GM12878 (cell line): ENCODE measurements around the gene P2RY10. TPM values are rescaled to one million over a fixed set of nuclear protein-coding genes. Genes with fewer than 3 reads are reported as not detected.

ENCODE experiments used
- ATF7 ChIP-seq: fragments of 450-650 bp; IDR thresholded peaks from 2 replicates; pipeline ENCODE4 v1.6.1; 2016; ENCODE audit warnings: low read depth, mild to moderate bottlenecking
- BHLHE40 ChIP-seq, 2 experiments: fragments of 450-650 bp in 1 of 2; IDR thresholded peaks; 2 replicates each; pipeline ENCODE4 v1.6.1; 2011 to 2017; ENCODE audit warnings: low read depth in 2 of 2, borderline replicate concordance in 1 of 2, improper control_type of control experiment in 1 of 2, low read length in 1 of 2, mild to moderate bottlenecking in 1 of 2
- CHD1 ChIP-seq: IDR thresholded peaks from 2 replicates; pipeline ENCODE4 v1.6.1; 2012; ENCODE audit warnings: low read depth, low read length, improper control_type of control experiment
- DPF2 ChIP-seq: fragments of 450-650 bp; IDR thresholded peaks from 2 replicates; pipeline ENCODE4 v1.6.1; 2017; ENCODE audit warnings: mild to moderate bottlenecking
- EP300 ChIP-seq, 2 experiments: fragments of 150-350 bp in 1 of 2; IDR thresholded peaks; 2 replicates each; pipeline ENCODE4 v1.6.1; 2011 to 2012; ENCODE audit warnings: low read depth in 2 of 2, low read length in 2 of 2, borderline replicate concordance in 1 of 2, improper control_type of control experiment in 1 of 2, inconsistent platforms in 1 of 2; ENCODE audit not compliant: control insufficient read depth in 1 of 2
- EZH2 ChIP-seq: IDR thresholded peaks from 2 replicates; pipeline ENCODE4 v1.6.1; 2012; ENCODE audit warnings: low read depth, mild to moderate bottlenecking, control low read depth, inconsistent platforms, low read length, borderline replicate concordance; ENCODE audit not compliant: control insufficient read depth
- HDAC2 ChIP-seq: fragments of 200-600 bp; sonication (generic); IDR thresholded peaks from 2 replicates; pipeline ENCODE4 v1.6.1; 2017
- IKZF1 ChIP-seq: fragments of 450-650 bp; conservative IDR thresholded peaks from 2 replicates; pipeline ENCODE4 v1.6.1; 2017; ENCODE audit warnings: antibody characterized with exemption, mild to moderate bottlenecking
- KAT2A ChIP-seq: conservative IDR thresholded peaks from 2 replicates; pipeline ENCODE4 v1.6.1; 2011; ENCODE audit warnings: low read depth, low read length; ENCODE audit not compliant: control insufficient read depth
- LARP7 ChIP-seq: fragments of 450-650 bp; IDR thresholded peaks from 2 replicates; pipeline ENCODE4 v1.6.1; 2017; ENCODE audit warnings: mild to moderate bottlenecking
- MYC ChIP-seq: IDR thresholded peaks from 2 replicates; pipeline ENCODE4 v1.6.1; 2011; ENCODE audit warnings: mild to moderate bottlenecking, low read length, moderate library complexity, inconsistent platforms; ENCODE audit not compliant: insufficient read depth, insufficient replicate concordance, insufficient read length, severe bottlenecking
- NR2C2 ChIP-seq: IDR thresholded peaks from 2 replicates; pipeline ENCODE4 v1.6.1; 2011; ENCODE audit warnings: borderline replicate concordance, low read depth; ENCODE audit not compliant: control insufficient read depth, insufficient read length
- PAX8 ChIP-seq: fragments of 450-650 bp; IDR thresholded peaks from 2 replicates; pipeline ENCODE4 v1.6.1; 2017; ENCODE audit warnings: mild to moderate bottlenecking, moderate library complexity
- POLR2AphosphoS2 ChIP-seq: IDR thresholded peaks from 2 replicates; pipeline ENCODE4 v1.6.1; 2011; ENCODE audit warnings: low read depth, mild to moderate bottlenecking, low read length, improper control_type of control experiment, moderate library complexity
- RUNX3 ChIP-seq: IDR thresholded peaks from 2 replicates; pipeline ENCODE4 v1.6.1; 2012; ENCODE audit warnings: low read length, inconsistent platforms
- STAT1 ChIP-seq: fragments of 450-650 bp; conservative IDR thresholded peaks from 2 replicates; pipeline ENCODE4 v1.6.1; 2014; ENCODE audit warnings: antibody characterized with exemption, mild to moderate bottlenecking
- STAT3 ChIP-seq: IDR thresholded peaks from 2 replicates; pipeline ENCODE4 v1.6.1; 2011; ENCODE audit warnings: low read depth, low read length, improper control_type of control experiment
- SUZ12 ChIP-seq: fragments of 200-600 bp; sonication (generic); IDR thresholded peaks from one replicate; pipeline ENCODE4 v1.6.1; 2018; ENCODE audit warnings: antibody characterized with exemption, mild to moderate bottlenecking; ENCODE audit not compliant: unreplicated experiment
- TARDBP ChIP-seq: IDR thresholded peaks from 2 replicates; pipeline ENCODE4 v1.6.1; 2016; ENCODE audit warnings: borderline replicate concordance
- TCF3 ChIP-seq: IDR thresholded peaks from 2 replicates; pipeline ENCODE4 v1.6.1; 2012; ENCODE audit warnings: low read depth, mild to moderate bottlenecking, low read length, borderline replicate concordance; ENCODE audit not compliant: insufficient read depth
- YY1 ChIP-seq: IDR thresholded peaks from 2 replicates; pipeline ENCODE4 v1.6.1; 2011; ENCODE audit warnings: low read depth, mild to moderate bottlenecking, low read length
- ZNF274 ChIP-seq: IDR thresholded peaks from one replicate; pipeline ENCODE4 v1.8.0; 2011; ENCODE audit not compliant: insufficient read length, insufficient read depth
- ZSCAN29 ChIP-seq: fragments of 450-650 bp; IDR thresholded peaks from 2 replicates; pipeline ENCODE4 v1.6.1; 2017; ENCODE audit warnings: mild to moderate bottlenecking, moderate library complexity
- ZZZ3 ChIP-seq: IDR thresholded peaks from 2 replicates; pipeline ENCODE4 v1.6.1; 2011; ENCODE audit warnings: low read depth; ENCODE audit not compliant: control insufficient read depth, insufficient read length
- polyA plus RNA-seq, 11 experiments: library from polyadenylated mRNA; depleted of rRNA in 4 of 11; unstranded in 6 of 11; stranded (reverse) in 5 of 11; fragments of >200 nt; fragmentation: Nextera tagmentation in 4 of 11; fragmentation: Illumina TruSeq in 1 of 11; extraction: Ambion mirVana in 4 of 11; extraction: Trizol in 1 of 11; gene quantifications; 1 replicate in 1 of 11; 2 replicates in 10 of 11; pipeline versions ENCODE4 v1.2.1 to v1.2.3, GENCODE V29; 2011 to 2016; ENCODE audit warnings: inconsistent platforms in 2 of 11, missing spikeins in 2 of 11, low read depth in 1 of 11
- total RNA-seq, 4 experiments: library from RNA; depleted of rRNA in 3 of 4; stranded (reverse); fragments of >200 nt in 3 of 4; fragmentation: Illumina TruSeq in 1 of 4; extraction: Trizol in 1 of 4; gene quantifications; 2 replicates each; pipeline versions ENCODE4 v1.2.1 to v1.2.3, GENCODE V29; 2013 to 2021
- TF ChIP-seq, protein P1 (sequence below): fragments of 450-650 bp; IDR thresholded peaks from 2 replicates; pipeline ENCODE4 v1.6.1; 2017; ENCODE audit warnings: mild to moderate bottlenecking, low read depth, inconsistent platforms; ENCODE audit not compliant: poor library complexity, severe bottlenecking
- TF ChIP-seq, protein P2 (sequence below): fragments of 450-650 bp; IDR thresholded peaks from 2 replicates; pipeline ENCODE4 v1.6.1; 2017; ENCODE audit warnings: mild to moderate bottlenecking, moderate library complexity

Gene P2RY10
- total and polyA plus RNA-seq, 10 of the 15 experiments (the other 5 are each of a cell fraction or from before 2014, with no cell fraction given): 43.8 to 288 (median 72.1) TPM

DNA sequence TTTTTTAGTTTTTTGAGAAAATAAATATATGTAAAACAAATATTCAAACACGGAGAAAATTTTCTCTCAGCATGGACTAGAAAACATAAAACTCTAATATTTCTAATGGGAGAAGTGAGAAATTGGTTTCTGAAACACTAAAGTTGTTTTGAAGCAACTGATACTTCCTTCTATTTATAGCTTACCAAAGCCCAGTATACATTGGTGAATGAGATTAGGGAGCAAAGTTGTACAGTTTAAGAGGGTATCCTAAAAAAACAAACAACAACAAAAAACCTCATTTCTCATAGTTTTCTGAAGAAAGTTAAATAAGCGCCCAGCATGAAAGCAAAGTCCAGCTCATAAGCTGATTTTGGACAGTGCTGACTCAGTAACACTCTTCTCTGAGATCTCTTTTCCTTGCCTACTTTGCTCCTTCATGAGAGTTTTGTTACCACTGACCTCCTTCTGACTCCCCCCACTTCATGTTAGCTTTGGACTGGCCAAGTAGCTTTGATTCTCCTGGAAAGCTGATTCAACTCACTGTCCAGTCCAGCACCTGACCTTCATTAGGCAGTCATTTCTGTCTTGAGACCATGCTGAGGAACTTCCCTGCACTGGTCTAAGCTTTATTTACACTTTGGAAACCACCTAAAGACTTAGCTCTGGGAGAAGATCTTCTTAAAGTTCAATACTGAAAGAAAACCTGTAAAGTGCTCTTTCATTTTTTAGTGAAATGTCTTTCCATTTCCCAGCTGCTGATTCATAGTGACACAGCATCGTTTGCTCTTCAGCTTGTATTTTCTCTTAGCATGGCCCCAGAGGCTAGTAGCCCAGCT is 21.8 kb upstream of the P2RY10 start (continued):
- TF ChIP-seq ATF7 (no peak), POLR2AphosphoS2 (no peak), EP300 (IDR thresholded peaks at IDR 0.05; ENCODE audit: borderline replicate concordance in 1 of 2, control insufficient read depth in 1 of 2, low read depth in 2 of 2, low read length in 2 of 2) (peak; percentile 68 to 72; a peak in 2 of 4 replicates), STAT1 (no peak), ZNF274 (no peak), KAT2A (no peak), HDAC2 (no peak), TARDBP (no peak), RUNX3 (peak; percentile 68), TCF3 (no peak), CHD1 (no peak), BHLHE40 (IDR thresholded peaks at IDR 0.05; ENCODE audit: borderline replicate concordance in 1 of 2, low read depth in 2 of 2, low read length in 1 of 2) (peak; percentile 67 to 73), PAX8 (no peak), IKZF1 (peak; percentile 65), ZZZ3 (no peak), SUZ12 (no peak), EZH2 (no peak), NR2C2 (no peak), MYC (no peak), DPF2 (peak; percentile 84), STAT3 (no peak), YY1 (peak; percentile 40; the same call in 1 of the 2 replicates), LARP7 (no peak), ZSCAN29 (no peak)
- TF ChIP-seq, protein P1, sequence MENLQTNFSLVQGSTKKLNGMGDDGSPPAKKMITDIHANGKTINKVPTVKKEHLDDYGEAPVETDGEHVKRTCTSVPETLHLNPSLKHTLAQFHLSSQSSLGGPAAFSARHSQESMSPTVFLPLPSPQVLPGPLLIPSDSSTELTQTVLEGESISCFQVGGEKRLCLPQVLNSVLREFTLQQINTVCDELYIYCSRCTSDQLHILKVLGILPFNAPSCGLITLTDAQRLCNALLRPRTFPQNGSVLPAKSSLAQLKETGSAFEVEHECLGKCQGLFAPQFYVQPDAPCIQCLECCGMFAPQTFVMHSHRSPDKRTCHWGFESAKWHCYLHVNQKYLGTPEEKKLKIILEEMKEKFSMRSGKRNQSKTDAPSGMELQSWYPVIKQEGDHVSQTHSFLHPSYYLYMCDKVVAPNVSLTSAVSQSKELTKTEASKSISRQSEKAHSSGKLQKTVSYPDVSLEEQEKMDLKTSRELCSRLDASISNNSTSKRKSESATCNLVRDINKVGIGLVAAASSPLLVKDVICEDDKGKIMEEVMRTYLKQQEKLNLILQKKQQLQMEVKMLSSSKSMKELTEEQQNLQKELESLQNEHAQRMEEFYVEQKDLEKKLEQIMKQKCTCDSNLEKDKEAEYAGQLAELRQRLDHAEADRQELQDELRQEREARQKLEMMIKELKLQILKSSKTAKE: peak; percentile 25
- TF ChIP-seq, protein P2, sequence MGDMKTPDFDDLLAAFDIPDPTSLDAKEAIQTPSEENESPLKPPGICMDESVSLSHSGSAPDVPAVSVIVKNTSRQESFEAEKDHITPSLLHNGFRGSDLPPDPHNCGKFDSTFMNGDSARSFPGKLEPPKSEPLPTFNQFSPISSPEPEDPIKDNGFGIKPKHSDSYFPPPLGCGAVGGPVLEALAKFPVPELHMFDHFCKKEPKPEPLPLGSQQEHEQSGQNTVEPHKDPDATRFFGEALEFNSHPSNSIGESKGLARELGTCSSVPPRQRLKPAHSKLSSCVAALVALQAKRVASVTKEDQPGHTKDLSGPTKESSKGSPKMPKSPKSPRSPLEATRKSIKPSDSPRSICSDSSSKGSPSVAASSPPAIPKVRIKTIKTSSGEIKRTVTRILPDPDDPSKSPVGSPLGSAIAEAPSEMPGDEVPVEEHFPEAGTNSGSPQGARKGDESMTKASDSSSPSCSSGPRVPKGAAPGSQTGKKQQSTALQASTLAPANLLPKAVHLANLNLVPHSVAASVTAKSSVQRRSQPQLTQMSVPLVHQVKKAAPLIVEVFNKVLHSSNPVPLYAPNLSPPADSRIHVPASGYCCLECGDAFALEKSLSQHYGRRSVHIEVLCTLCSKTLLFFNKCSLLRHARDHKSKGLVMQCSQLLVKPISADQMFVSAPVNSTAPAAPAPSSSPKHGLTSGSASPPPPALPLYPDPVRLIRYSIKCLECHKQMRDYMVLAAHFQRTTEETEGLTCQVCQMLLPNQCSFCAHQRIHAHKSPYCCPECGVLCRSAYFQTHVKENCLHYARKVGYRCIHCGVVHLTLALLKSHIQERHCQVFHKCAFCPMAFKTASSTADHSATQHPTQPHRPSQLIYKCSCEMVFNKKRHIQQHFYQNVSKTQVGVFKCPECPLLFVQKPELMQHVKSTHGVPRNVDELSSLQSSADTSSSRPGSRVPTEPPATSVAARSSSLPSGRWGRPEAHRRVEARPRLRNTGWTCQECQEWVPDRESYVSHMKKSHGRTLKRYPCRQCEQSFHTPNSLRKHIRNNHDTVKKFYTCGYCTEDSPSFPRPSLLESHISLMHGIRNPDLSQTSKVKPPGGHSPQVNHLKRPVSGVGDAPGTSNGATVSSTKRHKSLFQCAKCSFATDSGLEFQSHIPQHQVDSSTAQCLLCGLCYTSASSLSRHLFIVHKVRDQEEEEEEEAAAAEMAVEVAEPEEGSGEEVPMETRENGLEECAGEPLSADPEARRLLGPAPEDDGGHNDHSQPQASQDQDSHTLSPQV: no peak
